Hepatocyte (in vitro differentiated cells): ENCODE results near the gene TAS2R1. TPM values are rescaled to one million over a fixed set of nuclear protein-coding genes. Genes with fewer than 3 reads are reported as not detected.

Experiments
- DNase-seq: peaks from one replicate; pipeline ENCODE4 v3.0.0-alpha.2; 2016; ENCODE audit warnings: low spot score
- H2AFZ ChIP-seq: fragments of 200-600 bp; sonication (generic); 2 replicates; pipeline ENCODE4 v1.6.0; 2016; ENCODE audit warnings: antibody characterized with exemption, mild to moderate bottlenecking
- H3K27ac ChIP-seq: fragments of 200-600 bp; sonication (generic); 2 replicates; pipeline ENCODE4 v1.5.1; 2016; ENCODE audit warnings: mild to moderate bottlenecking
- H3K27me3 ChIP-seq: fragments of 200-600 bp; sonication (generic); 2 replicates; pipeline ENCODE4 v1.6.1; 2016
- H3K36me3 ChIP-seq: fragments of 200-600 bp; sonication (generic); replicated peaks from 2 replicates; pipeline ENCODE4 v1.5.1; 2016; ENCODE audit warnings: low read depth; ENCODE audit not compliant: insufficient read depth
- H3K4me1 ChIP-seq: fragments of 200-600 bp; sonication (generic); 2 replicates; pipeline ENCODE4 v1.5.1; 2016; ENCODE audit warnings: mild to moderate bottlenecking, moderate library complexity; ENCODE audit not compliant: insufficient read depth
- H3K4me2 ChIP-seq: fragments of 200-600 bp; sonication (generic); 2 replicates; pipeline ENCODE4 v1.6.0; 2016
- H3K4me3 ChIP-seq: fragments of 200-600 bp; sonication (generic); 2 replicates; pipeline ENCODE4 v1.5.1; 2016; ENCODE audit warnings: mild to moderate bottlenecking
- H3K79me2 ChIP-seq: fragments of 200-600 bp; sonication (generic); 2 replicates; pipeline ENCODE4 v1.6.0; 2017; ENCODE audit warnings: mild to moderate bottlenecking
- H3K9me2 ChIP-seq: fragments of 200-600 bp; sonication (generic); replicated peaks from 2 replicates; pipeline ENCODE4 v1.6.0; 2017; ENCODE audit warnings: mild to moderate bottlenecking; ENCODE audit not compliant: insufficient read depth
- H3K9me3 ChIP-seq: fragments of 200-600 bp; sonication (generic); 2 replicates; pipeline ENCODE4 v1.5.1; 2016; ENCODE audit warnings: low read depth, mild to moderate bottlenecking
- H4K20me1 ChIP-seq: fragments of 200-600 bp; sonication (generic); 2 replicates; pipeline ENCODE4 v1.6.0; 2016; ENCODE audit warnings: mild to moderate bottlenecking; ENCODE audit not compliant: insufficient read depth, poor library complexity, severe bottlenecking
- CTCF ChIP-seq: fragments of 200-600 bp; sonication (generic); IDR thresholded peaks from 2 replicates; pipeline ENCODE4 v1.5.1; 2016; ENCODE audit warnings: antibody characterized with exemption, mild to moderate bottlenecking; ENCODE audit not compliant: poor library complexity
- EZH2 ChIP-seq: fragments of 200-600 bp; sonication (generic); IDR thresholded peaks from 2 replicates; pipeline ENCODE4 v1.6.1; 2016; ENCODE audit warnings: antibody characterized with exemption, mild to moderate bottlenecking, borderline replicate concordance
- EZH2phosphoT487 ChIP-seq: fragments of 200-600 bp; sonication (generic); IDR thresholded peaks from one replicate; pipeline ENCODE4 v1.6.1; 2018; ENCODE audit warnings: antibody characterized with exemption, mild to moderate bottlenecking, low read depth, moderate library complexity; ENCODE audit not compliant: unreplicated experiment, severe bottlenecking
- WGBS: methylation state at CpG from one replicate; pipeline ENCODE4 v1.1.6; 2016; ENCODE audit warnings: low lambda C conversion rate; ENCODE audit errors: missing lambda C conversion rate; 5-methylcytosine and 5-hydroxymethylcytosine counted together
- polyA plus RNA-seq: library from polyadenylated mRNA; unstranded; fragments of >200 nt; fragmentation: Nextera tagmentation; extraction: Ambion mirVana; gene quantifications from 2 replicates; pipeline ENCODE4 v1.2.1, GENCODE V29; 2016
- total RNA-seq: library from RNA; depleted of rRNA; stranded (reverse); fragments of >200 nt; gene quantifications from 2 replicates; pipeline ENCODE4 v1.2.3, GENCODE V29; 2014

The TAS2R1 gene
- total and polyA plus RNA-seq, 2 experiments from 2014 or later = 1.0 TPM; not detected in 1

DNA sequence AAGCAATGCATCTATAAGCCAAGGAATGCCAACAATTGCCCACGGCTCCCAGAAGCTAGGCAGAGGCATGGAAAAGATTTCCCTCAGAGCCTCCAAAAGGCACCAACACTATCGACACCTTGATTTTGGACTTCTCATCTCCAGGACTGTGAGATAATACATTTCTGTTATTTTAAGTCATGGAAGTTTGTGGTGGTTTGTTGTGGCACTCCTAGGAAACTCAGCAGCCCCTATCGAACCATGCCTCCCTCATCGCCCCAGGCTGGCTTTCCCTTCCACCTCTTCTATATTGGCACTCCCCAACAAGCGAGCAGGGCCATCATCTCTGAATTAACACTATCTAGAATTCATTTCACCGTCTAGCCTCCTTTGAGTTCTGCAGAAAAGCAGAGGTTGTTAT is 33.7 kb upstream of the TAS2R1 start:
- no peak overlapping the region for H2AFZ ChIP-seq
- no peaks in the 10 kb centered on the region for H3K9me2 ChIP-seq
- no peak overlapping the region for H3K4me2 ChIP-seq
- no peak for DNase-seq
- H3K4me3 ChIP-seq = no peak overlapping the region
- TF ChIP-seq CTCF (no peak), EZH2phosphoT487 (no peak), EZH2 (no peak)
- 92% methylated on average over 6 of the region's 6 CpGs for WGBS
- no peaks in the 10 kb centered on the region for H3K9me3 ChIP-seq
- H3K36me3 ChIP-seq = no peaks in the 10 kb centered on the region
- peaks cover 4% of the 10 kb centered on the region for H3K4me1 ChIP-seq
- H4K20me1 ChIP-seq = no peaks in the 10 kb centered on the region
- H3K27ac ChIP-seq = no peak overlapping the region
- H3K27me3 ChIP-seq = no peaks in the 10 kb centered on the region
- H3K79me2 ChIP-seq = no peaks in the 10 kb centered on the region

DNA sequence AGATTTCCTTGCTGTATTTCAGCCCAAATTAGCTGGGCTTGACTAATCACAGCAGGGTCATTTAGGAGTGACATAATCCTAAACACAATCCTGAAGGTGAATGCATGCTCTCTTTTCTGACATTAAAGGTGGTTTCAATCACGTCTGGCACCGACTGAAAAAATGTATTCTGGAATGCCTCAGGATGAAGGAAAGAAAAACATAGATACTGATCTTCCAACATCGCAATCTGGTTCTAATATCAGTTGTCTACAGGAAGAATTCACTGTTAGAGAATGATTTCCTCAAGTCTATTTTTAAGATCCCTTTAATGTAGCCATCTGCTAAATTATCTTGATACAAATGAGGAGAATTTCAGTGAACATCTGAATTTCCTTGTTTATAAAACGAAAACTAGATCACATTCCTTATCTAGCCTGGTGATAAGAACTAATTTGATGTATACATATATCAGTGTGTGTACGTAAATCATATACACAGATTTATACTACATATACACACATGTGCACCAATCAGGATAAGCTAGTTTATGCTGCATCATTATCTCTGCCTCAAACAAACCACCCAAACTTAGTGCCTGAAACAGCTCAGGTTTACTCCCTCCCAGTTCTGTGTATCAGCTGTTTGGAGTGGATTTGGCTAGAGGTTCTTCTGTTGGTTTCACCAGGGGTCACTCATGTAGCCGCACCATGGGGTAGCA is 31.3 kb upstream of the TAS2R1 start:
- Histone ChIP-seq H3K27me3 (no peaks in the 10 kb centered on the region), H3K9me2 (no peaks in the 10 kb centered on the region), H3K27ac (peak overlapping the region; percentile 8), H3K36me3 (no peaks in the 10 kb centered on the region), H3K4me1 (peaks cover 4% of the 10 kb centered on the region), H3K4me3 (no peak overlapping the region), H3K4me2 (no peak overlapping the region), H3K9me3 (no peaks in the 10 kb centered on the region), H3K79me2 (no peaks in the 10 kb centered on the region), H2AFZ (no peak overlapping the region), H4K20me1 (no peaks in the 10 kb centered on the region)
- DNase-seq = no peak
- no peak for TF ChIP-seq EZH2
- no peak for TF ChIP-seq EZH2phosphoT487
- no peak for TF ChIP-seq CTCF
- 49% methylated on average over 6 of the region's 6 CpGs for WGBS

DNA sequence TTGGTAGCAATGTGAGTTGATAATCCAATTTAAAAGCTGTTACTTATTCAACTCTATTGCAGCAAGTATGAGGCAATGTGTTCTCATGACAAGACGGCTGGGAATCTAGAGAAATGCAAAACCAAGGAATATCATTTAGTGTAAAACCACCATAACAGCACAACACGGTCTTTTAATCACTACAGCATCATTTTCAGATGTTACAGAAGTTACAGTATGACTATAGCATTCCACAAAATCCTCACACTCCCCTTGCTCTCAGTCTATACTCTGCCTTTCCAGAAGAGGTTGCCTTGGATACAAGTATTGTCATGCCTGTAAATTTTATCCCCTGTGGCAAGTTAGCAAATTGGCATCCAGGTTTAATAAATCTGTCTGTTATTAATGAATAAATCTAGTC is 28.6 kb upstream of the TAS2R1 start:
- H3K9me2 ChIP-seq = no peaks in the 10 kb centered on the region

More for the DNA sequence above, 28.6 kb upstream of the TAS2R1 start:
- Histone ChIP-seq H3K4me2 (no peak overlapping the region), H3K9me3 (no peaks in the 10 kb centered on the region), H3K27me3 (no peaks in the 10 kb centered on the region), H3K36me3 (no peaks in the 10 kb centered on the region), H4K20me1 (no peaks in the 10 kb centered on the region), H3K27ac (no peak overlapping the region), H3K4me1 (peaks cover 11% of the 10 kb centered on the region), H3K79me2 (no peaks in the 10 kb centered on the region), H3K4me3 (no peak overlapping the region), H2AFZ (no peak overlapping the region)
- WGBS = 71% methylated on average over 2 of the region's 2 CpGs
- TF ChIP-seq EZH2phosphoT487 (no peak), EZH2 (no peak), CTCF (no peak)
- no peak for DNase-seq
